ENCODE measurements around the gene TADA3. TPM values are rescaled to one million over a fixed set of nuclear protein-coding genes. Genes with fewer than 3 reads are reported as not detected.

Gene TADA3
- total RNA-seq, 1 donor from 2014 or later, result 106 TPM

DNA sequence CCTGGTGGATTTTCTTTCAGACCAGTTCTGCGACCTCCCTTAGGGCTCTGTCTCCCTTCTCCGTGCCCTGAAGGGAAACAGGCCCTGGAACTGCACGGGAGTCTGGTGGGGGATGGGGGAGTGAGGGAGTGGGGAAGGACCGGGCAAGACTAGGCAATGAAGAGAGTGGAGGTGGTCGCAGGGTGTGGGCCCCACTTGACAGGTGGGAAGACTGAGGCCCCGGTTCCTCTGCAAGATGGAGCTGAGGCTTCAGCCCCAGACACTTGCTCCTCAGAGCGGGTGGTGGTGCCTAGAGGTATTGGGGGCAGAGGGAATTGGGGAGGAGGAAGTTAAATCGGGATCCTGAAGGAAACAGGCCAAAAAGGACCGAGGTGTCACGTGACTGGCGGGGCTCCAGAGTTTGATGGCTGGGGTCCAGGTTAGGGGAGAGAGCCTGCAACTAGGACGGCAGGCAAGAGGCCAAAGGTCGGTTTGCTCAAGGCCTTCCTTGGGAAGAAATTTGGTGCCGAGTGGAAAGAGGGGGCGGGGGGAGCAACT, 21.9 kb downstream of the TADA3 start:
- Histone ChIP-seq H3K4me3 (peak overlapping the region; percentile 73 to 92), H3K9me3 (no peaks in the 10 kb centered on the region), H3K36me3 (peaks cover 6 to 10% of the 10 kb centered on the region in 2 donors), H3K27me3 (no peaks in the 10 kb centered on the region), H3K27ac (peak overlapping the region; percentile 81 to 88), H3K4me1 (peaks cover 0 to 25% of the 10 kb centered on the region in 2 donors)
- TF ChIP-seq, protein P1, sequence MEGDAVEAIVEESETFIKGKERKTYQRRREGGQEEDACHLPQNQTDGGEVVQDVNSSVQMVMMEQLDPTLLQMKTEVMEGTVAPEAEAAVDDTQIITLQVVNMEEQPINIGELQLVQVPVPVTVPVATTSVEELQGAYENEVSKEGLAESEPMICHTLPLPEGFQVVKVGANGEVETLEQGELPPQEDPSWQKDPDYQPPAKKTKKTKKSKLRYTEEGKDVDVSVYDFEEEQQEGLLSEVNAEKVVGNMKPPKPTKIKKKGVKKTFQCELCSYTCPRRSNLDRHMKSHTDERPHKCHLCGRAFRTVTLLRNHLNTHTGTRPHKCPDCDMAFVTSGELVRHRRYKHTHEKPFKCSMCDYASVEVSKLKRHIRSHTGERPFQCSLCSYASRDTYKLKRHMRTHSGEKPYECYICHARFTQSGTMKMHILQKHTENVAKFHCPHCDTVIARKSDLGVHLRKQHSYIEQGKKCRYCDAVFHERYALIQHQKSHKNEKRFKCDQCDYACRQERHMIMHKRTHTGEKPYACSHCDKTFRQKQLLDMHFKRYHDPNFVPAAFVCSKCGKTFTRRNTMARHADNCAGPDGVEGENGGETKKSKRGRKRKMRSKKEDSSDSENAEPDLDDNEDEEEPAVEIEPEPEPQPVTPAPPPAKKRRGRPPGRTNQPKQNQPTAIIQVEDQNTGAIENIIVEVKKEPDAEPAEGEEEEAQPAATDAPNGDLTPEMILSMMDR (IDR thresholded peaks at IDR 0.05), result no peak
- DNase-seq (ENCODE audit: low spot score in 2 of 2), result peak in 1 of 2 donors; percentile 91
- intact Hi-C loops (cut with DNase I), result loop anchor here (1.0 kb wide), 3 partner anchors 21 to 39 kb away; partner anchors contain the start of genes BRPF1, OGG1 and TADA3

DNA sequence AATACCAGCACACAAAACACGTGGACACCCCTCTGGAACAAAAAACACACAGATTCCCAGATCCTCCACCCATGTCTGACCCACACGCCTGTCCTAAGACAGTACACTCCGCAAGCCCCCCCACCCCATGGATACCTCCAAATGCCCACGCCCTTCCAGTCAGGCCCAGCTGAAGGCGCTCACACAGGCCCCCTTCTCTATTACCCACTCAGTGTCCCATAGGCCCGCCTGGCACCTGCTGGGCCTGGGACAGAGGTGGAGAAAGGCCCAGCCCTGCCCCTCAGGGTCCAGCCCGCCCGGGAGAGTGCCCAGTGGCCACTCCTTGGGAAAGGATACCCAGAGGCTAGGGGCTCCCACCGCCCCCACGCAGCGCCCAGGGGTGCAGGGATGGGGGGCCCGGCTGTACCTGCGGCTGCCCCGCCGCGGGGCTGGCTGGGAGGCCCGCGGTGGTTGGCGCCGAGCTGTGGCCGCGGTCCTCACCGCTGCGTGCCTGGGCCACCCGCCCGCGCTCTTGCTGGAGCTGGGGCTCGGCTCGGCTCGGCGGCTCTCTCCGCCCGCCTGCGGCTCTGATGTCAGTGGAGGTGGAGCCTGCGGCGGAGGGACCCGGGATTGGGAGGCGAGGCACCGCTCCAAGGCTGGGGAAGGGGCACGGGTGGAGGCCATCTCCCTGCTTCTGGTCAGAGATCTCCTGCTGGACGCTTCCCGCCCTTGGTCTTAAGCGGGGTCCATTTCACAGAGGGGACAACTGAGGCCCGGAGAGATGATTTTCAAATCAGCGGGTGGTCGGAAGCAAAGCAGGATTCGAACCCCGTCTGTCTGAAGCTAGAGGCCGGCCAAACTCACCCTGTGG, 22.6 kb downstream of the TADA3 start, which contains the start of gene CAMK1:
Gene CAMK1, minus strand, starts transcription at position 522 of the 850 bp plus-strand sequence. CDS start 2,198 bp downstream, outside the sequence.
- peak within 1 kb of the TSS; percentile 73 to 92 for H3K4me3 ChIP-seq
- no peaks in the 10 kb centered on the region for H3K27me3 ChIP-seq
- peaks cover 8 to 13% of the 10 kb centered on the region in 2 donors for H3K36me3 ChIP-seq
- TF ChIP-seq, protein P1 (IDR thresholded peaks at IDR 0.05), result no peak
- DNase-seq (ENCODE audit: low spot score in 2 of 2), result peak; percentile 43 to 91
- intact Hi-C loops (cut with DNase I), result loop anchor here (1.0 kb wide), 3 partner anchors 20 to 38 kb away; partner anchors contain the start of genes BRPF1, OGG1 and TADA3
- no peaks in the 10 kb centered on the region for H3K9me3 ChIP-seq
- peaks cover 0 to 25% of the 10 kb centered on the region in 2 donors for H3K4me1 ChIP-seq
- peak within 1 kb of the TSS; percentile 81 to 88 for H3K27ac ChIP-seq

DNA sequence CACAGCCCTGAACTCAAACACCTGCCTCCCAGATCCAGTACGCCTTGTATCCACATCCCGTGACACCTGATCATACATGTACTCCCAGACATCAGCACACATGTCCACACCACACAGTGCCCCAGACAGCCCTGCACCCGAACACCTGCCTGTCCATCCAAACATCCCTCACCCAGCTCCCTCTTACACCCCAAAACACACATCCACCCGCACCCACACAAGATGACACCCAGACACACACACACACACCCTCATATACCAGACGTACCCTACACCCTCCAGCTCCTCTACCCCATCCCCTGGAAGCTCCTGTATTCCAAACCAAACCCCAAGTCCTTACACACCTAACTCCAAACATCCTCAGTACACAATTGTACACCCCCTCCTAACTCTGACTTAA, 23.3 kb downstream of the TADA3 start:
- Histone ChIP-seq H3K27me3 (no peaks in the 10 kb centered on the region), H3K27ac (peak overlapping the region; percentile 81 to 88), H3K4me1 (peaks cover 0 to 25% of the 10 kb centered on the region in 2 donors), H3K9me3 (no peaks in the 10 kb centered on the region), H3K4me3 (peak overlapping the region; percentile 73 to 92), H3K36me3 (peaks cover 8 to 13% of the 10 kb centered on the region in 2 donors)
- TF ChIP-seq, protein P1 (IDR thresholded peaks at IDR 0.05), result no peak
- intact Hi-C loops (cut with DNase I), result no loop called here
- DNase-seq (ENCODE audit: low spot score in 2 of 2), result no peak

DNA sequence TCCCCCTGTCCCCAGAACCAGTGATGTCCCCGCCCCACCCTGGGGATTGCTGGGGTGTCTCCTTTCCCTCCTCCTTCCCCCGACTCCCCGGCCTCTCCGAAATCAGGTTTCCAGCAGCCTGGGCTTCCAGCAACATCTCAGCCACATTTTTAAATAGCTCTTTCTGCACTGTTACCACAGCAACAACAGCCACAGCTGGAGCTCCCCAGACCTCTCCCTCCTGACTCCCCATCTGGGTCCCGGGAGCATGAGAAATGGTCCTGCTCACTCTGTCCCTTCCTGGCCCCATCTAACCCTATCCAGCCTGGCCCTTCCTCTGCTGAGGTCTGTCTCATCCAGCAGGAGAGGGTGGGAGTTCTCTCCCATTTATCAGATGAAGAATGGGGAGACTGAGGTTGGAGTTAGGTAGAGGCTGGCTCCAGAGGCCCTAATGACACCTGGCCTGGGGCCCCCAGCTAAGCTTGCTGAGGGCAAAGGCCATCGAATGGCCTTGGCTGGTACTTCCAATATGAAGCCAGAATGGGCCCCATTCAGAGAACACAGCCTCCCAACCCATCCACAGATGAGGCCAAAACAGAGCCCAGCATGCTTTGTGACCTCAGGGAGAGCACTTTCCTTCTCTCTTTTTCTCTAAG, 24.0 kb downstream of the TADA3 start:
- H3K4me3 ChIP-seq, result peak overlapping the region; percentile 73 to 92
- peaks cover 0 to 25% of the 10 kb centered on the region in 2 donors for H3K4me1 ChIP-seq
- TF ChIP-seq, protein P1 (IDR thresholded peaks at IDR 0.05), result no peak
- H3K27ac ChIP-seq, result peak overlapping the region; percentile 81 to 88
- no peak for DNase-seq (ENCODE audit: low spot score in 2 of 2)
- intact Hi-C loops (cut with DNase I), result no loop called here
- H3K36me3 ChIP-seq, result peaks cover 8 to 13% of the 10 kb centered on the region in 2 donors
- H3K9me3 ChIP-seq, result no peaks in the 10 kb centered on the region
- H3K27me3 ChIP-seq, result no peaks in the 10 kb centered on the region

DNA sequence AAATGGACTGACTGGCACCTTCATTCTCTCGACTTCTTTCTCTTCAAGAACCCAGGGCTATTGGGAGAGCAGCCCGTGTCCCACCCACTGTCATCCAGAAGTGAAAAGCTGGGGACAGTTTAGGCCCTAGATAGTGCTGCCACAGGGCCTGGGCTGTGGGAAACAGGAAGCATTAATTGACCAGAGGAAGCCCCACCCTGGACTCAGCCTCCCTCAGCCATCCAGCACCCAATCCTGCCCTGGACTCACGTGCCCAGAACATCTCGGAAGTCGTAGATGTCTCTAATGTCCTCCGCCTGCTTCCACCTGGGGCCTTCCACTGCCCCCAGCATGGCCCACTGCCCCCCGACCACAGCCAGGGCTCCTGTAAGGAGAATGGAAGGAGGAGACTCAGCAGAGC, 24.9 kb downstream of the TADA3 start:
- peaks cover 0 to 25% of the 10 kb centered on the region in 2 donors for H3K4me1 ChIP-seq
- H3K36me3 ChIP-seq, result peaks cover 9 to 13% of the 10 kb centered on the region in 2 donors
- intact Hi-C loops (cut with DNase I), result no loop called here
- no peak for DNase-seq (ENCODE audit: low spot score in 2 of 2)
- no peak overlapping the region for H3K4me3 ChIP-seq
- TF ChIP-seq, protein P1 (IDR thresholded peaks at IDR 0.05), result no peak
- H3K27me3 ChIP-seq, result no peaks in the 10 kb centered on the region
- H3K27ac ChIP-seq, result peak overlapping the region; percentile 50 to 88
- H3K9me3 ChIP-seq, result no peaks in the 10 kb centered on the region
